C4-2B (cell line): ENCODE measurements around the gene PAK4.

Experiments
- CTCF ChIP-seq: fragments of 450-650 bp; conservative IDR thresholded peaks from 2 replicates; pipeline ENCODE4 v1.5.1; 2017; ENCODE audit warnings: mild to moderate bottlenecking
- ZFX ChIP-seq: fragments of 450-650 bp; IDR thresholded peaks from 2 replicates; pipeline ENCODE4 v1.6.1; 2017

GRCh38 chr19:39099341-39099740 lies 26.2 kb upstream of the PAK4 start:
- TF ChIP-seq CTCF (no peak), ZFX (no peak)
